ENCODE measurements around the gene ADCY3.

ADCY3 gene

DNA sequence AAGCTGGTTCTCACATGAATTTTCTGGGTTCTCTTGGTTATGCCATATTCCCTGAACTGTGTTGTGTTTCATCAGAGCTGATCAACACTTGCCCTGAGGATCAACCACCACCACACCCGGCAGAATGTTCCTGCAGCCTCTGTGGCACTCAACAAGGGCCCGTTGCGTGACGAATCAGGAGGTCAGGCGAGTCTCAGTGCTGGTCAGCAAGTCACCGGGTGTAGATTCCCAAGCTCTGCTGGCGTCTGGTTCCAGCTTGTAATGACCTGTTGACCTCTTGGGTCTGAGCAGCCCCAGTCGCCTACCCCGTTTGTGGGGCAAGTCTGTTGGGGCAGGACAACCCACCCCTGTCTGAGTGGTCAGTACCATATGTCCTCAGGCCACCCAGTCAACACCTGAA lies 46.0 kb downstream of the ADCY3 start:
- no peak for DNase-seq (ENCODE audit: low read depth)

DNA sequence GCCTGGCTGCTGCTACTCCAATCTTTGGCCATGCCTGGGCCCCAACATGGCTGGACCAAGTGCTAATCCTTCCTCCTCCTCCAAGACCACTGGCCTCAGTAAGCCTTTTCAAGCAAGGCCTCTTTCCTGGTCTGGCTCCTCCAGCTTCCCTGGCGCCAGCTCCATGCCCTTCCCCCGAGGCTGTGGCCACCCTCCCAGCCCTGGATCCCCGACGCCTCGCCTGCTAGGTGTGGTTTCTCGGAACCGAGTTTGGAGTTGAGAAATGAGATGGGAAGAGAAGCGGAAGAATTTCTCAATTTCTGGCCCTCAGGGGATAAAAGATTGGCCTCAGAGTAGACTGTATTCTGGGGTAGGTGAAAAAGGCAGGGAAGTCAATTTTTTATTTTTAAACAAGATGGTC lies 46.4 kb downstream of the ADCY3 start:
- no peak for DNase-seq (ENCODE audit: low read depth)

DNA sequence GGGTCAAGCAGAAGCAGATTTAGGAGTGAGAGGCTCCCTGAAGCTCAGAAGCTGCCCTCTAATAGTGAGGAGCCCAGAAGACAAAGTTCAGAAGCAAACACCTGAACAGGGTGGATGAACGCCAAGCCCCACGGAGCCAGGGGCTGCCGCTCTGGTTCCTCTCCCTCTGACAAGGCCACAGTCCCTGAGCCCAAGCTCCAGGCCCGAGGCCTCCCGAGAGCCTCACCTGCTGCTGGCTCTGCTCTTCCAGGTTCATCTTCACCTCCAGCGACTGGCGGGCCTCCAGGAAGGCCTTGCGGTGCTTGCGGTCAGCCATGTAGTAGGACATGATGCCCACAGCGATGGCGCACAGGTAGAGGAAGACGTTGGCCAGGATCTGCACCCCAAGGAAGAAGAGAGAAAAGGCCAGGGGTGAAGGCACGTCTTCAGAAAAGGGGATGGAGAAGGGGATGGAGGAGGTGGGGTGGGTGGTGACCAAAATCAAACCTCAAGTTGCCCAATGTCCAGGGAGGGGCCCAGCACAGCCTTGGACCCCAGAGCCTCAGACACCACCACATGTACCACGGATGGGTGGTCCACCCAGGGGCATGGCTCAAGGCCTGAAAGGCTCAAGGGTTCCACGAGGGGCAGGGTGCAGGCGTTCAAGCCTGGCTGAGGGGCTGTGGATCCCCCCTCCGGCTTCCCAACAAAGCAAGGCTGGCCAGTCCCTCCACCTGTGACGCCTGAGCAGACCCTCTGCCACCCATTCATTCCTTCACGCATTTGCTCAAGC lies 47.5 kb downstream of the ADCY3 start:
- no peak for DNase-seq (ENCODE audit: low read depth)

DNA sequence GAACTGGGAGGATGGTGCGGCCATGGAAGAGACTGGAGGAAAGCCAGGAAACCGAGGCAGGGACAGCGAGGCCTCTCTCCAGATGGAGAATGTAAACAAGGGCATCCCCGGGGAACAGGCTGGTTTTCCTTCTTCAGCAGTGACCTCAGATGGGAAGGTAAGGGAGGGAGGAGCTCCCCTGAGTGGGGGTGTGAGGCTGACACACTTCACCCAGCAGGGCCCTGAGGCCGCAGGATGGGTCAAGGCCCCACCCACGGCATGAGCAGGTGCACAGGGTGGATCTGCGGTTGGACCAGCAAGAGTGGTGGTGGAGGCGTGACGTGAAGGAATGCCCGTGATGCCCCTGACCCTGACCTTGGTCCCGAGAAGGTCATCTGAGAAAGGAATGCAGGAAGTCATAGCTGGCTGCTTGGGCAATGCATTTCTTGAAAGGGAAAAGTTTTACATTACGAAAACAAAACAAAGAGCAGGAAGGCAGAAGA lies 48.1 kb downstream of the ADCY3 start:
- DNase-seq (ENCODE audit: low read depth), result no peak

DNA sequence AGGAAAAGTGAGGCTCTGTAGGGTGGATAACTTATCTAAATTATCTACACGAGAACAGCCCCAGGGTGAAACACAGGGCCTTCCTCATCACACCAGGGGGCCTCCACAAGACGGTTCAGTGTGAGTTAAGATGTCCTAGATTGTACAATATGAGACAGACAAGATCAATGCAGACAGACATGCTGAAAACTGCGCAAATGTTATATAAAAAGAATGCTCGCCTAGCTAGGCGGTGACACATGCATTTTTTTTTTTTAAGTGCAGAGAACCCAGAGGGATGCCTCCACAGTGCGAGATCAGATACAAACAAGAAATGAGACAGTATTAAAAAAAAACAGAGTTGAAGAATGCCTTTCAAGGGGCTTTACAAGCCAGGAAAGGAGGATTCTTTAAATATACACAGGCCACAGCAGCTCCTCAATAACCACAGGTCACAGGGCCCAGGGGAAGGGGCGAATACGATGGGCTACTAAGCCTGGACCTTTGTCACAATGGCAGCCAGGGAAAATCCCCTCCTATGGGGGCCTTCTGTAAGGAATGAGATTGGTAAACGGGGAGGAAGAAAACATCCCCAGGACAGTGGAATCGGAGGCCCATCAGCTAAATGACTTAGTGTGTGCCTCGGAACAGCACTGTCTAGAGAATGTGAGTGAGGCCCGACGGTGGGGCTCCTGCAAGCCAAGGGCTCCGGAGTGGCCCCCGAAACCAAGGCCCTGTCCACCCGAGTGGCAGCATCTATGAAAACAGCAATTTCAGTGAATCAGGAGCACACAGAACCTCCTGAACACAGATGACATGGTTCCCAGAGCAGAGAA lies 48.9 kb downstream of the ADCY3 start:
- no peak for DNase-seq (ENCODE audit: low read depth)

DNA sequence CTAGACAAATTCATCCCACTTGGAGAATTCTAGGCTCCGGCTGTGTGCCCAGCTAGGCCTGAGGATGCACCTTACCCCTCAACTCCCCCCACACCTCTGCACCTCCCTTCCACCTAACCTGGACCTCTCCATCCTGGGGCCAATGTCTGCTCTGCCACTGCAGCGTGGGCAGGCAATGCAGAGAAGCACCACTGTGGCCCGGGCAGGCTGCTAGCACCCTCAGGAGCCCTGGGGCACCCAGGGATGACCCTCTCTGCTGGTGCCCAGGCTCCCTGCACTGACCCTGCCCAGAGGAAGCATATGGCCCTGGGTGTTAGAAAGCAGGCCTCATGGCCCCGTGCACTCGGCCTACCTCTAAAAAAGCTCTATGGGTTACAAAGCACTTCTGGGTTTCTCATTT lies 49.6 kb downstream of the ADCY3 start:
- no peak for DNase-seq (ENCODE audit: low read depth)

DNA sequence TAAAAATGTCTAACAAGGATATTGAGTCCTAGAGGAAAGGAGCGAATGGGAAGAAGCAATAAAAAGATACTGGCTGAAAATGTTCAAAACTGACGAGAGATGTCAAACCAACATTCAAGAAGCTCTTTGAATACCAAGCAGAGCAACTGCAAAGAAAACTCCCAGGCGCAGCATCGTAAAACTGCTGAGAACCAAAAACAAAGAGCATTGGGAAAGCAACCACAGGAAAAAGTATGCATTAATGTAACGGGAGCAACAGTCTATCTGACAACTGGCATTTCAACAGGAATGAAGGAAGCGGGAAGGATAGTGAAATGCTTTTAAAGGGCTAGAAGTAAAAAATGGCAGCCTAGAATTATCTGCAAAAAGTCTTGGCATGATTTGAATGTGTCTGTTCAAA lies 53.1 kb downstream of the ADCY3 start:
- DNase-seq (ENCODE audit: low read depth), result no peak

DNA sequence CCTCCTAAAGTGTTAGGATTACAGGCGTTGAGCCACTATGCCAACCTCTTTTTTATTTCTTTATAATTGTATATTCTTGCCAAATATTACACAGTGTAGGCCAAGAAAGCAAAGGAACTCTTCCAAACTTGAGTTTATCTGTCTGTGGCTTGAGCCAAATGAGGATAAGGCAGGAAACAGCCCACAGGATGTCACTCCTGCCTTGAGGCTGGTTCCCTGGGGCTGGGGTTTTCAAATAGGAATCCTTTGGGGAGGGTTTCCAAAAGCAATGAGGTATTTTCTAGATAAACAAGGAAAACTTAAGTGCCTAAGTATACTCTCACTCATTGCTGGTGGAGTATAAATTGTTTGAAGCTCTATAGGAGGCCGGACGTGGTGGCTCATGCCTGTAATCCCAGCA lies 56.4 kb downstream of the ADCY3 start:
- DNase-seq (ENCODE audit: low read depth), result no peak

DNA sequence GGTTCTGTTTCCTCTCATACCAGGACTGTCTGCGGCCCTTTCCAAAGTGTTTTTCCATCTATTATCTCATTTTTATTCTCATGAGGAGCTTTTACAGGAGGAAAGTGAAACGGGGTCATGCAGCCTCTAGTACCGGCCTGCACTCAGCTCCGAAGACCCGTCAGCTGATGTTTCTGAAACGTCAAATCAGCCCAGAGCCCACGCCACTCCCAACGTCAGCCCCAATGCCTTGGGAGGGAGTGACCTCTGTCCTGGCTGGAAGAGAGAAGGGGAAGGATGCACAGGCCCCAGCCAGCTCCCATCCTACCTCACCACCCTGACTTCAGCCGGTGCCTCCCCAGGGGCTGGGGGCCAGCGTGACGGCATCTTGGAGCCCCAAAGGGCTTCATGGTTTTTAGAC lies 58.5 kb downstream of the ADCY3 start:
- DNase-seq (ENCODE audit: low read depth), result no peak

DNA sequence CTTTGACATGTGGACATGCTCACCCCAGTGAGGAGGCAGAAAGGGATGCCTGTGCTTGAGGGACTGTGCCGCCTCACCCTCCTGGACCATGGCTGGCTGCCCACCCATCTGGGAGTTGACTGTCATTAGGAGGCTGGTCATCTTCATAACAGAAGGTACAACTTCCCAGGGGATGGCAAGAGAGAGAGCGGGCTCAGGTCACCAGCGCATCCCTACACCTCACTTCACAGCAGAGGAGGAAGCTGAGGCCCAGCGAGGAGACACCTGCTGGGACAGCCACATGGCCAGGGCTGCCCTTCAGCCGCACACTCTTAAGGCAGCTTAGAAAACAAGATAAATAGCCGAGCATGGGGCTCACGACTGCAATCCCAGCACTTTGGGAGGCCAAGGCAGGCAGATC lies 59.4 kb downstream of the ADCY3 start:
- DNase-seq (ENCODE audit: low read depth), result no peak

DNA sequence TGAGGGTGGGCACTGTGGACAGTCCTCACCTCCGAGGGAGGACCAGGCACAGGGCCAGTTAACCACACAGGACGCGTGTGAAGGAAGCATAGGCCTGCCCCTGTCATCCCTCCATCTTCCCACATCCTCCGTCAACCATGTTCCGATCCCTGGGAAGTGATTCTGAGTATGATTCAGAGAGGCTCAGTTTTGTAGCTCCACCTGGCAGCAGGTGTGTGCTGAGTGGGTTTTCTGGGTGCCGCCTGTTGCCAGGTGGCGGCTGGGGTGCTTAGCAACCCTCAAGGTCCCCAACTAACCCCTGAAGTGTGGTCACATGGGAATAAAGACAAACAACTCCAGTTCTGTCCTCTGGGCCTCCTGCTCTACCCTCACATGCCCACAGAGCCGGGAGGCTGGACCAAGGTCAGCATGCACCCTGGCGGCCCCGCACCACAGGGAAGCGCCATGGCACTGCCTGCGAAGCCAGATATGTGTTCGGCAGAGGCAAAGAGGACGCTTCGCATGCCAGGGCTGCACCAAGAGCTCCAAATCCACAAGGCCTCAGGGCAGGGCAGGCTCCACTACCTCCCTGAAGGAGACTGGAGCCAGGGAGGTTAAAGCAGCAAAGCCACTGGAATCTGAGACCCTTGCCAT lies 60.0 kb downstream of the ADCY3 start:
- no peak for DNase-seq (ENCODE audit: low read depth)

DNA sequence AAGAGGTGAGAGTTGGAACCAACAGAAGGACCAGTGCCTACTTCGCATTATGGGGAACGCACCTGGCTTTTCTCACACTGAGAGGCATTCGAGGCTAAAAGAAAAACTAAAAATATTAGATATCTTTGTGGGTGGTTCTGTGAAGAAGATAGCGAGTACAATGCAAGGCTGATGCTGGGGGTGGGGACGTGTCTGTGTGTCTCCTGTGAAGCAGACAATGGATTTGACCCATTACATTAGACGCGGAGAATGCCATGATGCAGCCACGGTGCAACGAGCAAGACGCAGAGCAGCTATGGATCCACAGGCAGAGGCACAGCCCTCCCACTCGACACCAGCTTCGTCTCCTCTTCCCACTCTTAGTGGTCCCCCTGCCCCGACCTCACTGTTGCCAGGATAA lies 61.0 kb downstream of the ADCY3 start:
- DNase-seq (ENCODE audit: low read depth), result no peak

DNA sequence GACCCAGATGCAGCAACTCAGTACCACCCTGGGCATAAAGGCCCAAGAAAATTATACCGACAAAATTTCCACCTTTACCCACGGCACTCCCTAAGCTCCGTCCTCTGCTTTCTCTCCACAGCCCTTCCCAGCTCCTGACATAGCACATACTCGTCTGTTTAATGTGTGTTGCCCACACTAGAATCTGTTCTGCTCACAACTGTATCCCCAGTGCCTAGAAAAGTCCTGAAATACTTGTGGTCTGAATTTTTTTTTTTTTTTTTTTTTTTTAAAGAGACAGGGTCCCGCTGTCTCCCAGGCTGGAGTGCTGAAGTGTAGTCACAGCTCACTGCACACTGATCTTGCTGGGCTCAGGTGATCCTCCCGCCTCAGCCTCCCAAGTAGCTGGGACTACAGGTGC lies 62.3 kb downstream of the ADCY3 start:
- no peak for DNase-seq (ENCODE audit: low read depth)

DNA sequence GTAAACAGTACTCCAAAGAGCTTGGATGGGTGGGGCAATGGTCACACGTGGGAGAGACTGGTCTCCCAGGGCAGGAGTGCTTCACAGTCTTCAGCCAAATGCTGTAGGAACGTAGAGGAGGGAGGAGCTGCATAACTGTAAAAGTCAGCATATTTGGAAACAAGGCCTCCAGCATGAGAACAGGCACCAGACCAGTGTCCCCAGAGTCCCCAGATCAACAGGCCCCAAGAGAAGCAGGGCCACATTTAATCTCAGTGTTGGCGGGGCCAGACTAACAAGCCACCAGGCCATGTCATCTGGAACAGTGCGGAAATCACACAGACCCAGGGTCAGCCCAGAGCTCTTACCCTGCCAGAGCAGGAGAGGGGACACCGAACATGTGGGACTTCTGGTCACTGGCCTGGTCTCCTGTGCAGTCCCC lies 63.2 kb downstream of the ADCY3 start:
- no peak for DNase-seq (ENCODE audit: low read depth)

DNA sequence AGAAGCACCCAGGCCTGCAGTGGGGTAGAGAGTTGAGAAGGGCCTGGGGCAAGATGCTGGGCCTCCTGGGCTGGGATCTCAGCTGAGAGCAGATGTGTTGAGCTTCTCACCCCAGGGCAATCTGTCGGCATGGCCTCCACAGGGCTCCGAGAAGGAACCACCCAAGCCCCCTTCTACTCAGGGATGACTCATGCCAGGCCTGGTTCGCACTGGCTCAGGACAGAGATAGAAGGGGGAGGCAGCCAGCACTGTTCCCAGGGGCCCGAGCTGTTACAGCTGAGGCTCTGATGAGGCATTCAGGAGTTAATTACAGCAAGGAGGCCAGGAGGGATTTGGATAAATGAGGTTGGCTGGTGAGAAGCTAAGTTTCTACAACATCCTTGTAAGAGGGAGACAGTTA lies 64.3 kb downstream of the ADCY3 start:
- no peak for DNase-seq (ENCODE audit: low read depth)

DNA sequence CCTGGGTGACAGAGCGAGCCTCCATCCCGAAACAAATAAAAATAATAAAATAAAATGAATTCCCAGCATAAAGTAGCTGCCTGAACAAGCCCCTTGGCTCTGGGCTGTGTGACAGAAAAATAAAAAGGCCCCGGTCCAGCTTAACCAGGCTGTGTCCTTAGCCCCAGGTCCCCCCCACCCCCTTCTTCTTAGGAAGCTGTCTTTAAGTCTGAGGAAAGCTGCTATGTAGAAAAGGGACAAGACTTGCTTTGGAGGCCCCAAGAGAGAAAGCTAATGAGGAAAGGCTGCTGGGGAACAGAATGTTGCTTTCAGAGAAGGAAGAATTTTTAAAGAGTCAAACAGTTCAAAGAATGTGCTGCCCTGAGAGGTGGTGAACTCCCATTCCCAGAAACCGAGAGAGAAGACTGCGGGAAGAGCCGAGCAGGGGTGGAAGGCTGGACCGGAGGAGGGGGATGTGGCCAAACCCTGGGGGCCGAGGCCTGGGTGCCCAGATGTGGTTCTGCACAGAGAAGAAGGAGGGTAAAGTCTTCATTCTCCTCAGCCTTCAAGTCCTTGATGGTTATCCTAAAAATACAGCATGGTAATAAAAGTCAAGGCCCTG lies 64.9 kb downstream of the ADCY3 start:
- no peak for DNase-seq (ENCODE audit: low read depth)

DNA sequence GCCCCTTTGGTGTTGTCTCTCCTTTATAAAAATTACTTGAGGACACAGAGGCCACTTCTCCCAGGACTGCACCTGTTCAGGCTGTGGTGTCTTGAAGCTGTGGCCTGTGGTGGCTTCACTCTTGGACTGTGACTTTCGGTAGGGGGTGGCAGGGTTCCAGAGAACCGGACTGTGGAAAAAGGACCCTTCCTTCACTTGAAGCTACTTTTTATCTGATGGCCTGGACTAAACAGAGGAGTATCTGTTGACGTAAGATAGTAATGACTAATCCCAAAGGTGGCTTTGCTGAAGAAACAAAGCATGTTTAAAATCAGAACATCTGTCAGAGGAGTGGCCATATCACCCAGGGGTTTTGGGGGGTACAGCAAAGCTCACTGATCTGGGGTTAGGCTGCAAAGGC lies 66.0 kb downstream of the ADCY3 start:
- no peak for DNase-seq (ENCODE audit: low read depth)

DNA sequence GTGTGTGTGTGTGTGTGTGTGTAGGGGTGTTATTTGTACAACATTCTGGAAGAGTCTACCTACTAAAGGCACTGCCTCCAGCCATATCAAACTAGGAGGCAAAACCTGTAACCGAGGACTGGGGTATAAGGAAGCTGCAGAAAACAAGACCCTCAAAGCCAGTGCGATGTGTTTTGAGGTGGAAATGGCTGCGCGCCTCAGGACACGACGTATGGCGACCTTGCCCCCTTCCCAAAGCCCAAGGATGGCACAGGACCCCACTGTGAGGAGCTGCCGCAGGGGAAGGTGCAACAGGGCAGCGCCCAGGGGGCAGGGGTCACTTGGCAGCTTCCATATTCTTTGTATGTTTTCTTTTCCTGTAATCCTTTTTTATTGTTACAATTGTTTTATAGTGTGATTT lies 67.0 kb downstream of the ADCY3 start:
- DNase-seq (ENCODE audit: low read depth), result no peak

DNA sequence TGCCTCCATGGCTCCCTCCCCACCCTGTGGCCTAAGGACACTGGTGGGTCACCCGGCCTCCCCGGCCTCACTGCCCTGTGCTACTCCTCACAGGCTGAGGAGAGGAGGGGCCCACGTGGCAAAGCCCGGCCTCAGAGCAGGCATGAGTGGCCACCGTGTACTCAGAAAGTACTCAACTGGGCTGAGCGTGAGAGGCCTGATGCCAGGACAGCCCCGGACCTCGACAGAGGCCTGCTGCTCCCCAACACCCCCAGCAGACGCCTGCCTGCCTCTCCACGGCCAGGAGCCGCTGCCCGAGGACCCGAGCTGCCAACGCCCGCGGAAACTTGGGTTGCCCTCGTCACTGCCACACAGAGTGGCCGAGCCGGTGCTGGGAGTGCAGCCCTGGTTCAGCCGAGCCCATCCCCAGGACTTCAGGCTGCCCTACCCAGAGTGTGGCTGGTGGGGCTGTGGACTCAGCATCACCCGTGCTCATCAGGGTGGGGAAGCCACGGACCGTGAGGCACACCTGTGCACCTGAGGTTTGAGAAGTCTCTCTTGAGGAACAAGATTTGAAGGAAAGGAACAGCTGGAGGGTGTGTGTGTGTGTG lies 67.5 kb downstream of the ADCY3 start:
- DNase-seq (ENCODE audit: low read depth), result no peak

DNA sequence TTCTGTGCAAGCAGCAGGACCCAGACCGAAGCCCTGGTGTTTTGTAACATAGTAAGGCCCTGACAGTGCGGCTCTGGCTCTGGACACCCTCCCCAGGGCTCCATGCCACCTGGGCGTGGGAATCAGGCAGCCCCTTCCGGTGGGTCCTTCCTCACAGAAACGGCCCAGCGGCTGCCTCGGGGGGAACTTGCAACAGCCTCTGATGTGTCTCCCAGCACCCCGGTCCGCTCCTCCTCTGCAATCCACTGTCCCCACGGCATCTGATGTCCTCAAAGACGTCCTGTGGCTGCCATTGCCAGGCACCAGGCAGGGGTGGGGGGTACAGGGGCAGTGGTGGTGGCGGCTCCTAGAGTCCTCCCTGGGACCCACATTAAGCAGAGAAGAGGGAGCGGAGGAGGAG lies 68.0 kb downstream of the ADCY3 start:
- DNase-seq (ENCODE audit: low read depth), result no peak

DNA sequence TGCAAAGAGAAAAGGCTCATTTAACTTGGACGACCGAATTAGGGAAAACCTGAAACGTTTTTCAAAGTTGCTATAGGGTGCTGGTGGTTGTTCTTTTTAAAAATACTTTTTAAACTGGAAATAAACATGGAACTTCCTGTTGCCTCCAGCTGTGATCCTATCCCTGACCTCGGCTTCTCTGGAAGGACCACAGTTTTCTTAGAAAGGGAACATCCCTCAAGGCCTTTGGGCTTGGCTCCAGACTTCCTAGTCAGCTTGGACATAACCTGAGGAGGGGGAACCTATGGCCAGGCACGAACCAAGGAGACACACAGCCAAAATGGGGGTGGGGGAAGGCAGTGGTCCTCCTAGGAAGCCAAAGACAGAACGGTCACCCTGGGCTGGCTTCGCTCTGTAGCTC lies 69.1 kb downstream of the ADCY3 start:
- DNase-seq (ENCODE audit: low read depth), result no peak

DNA sequence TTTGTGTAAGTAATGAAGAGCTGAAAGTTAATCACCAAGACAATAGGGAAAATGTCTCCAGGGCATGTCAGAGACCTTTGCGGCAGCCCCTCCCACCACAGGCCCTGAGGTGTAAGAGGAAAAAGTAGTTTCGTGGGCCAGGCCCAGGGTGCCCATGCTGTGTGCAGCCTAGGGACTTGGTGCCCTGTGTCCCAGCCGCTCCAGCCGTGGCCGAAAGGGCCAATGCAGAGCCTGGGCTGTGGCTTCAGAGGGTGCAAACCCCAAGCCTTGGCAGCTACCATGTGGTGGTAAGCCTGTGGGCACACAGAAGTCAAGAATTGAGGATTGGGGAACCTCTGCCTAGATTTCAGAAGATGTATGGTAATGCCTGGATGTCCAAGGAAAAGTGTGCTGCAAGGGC lies 74.3 kb downstream of the ADCY3 start:
- DNase-seq (ENCODE audit: low read depth), result no peak

Data from HS-5 (cell line).